Neuron (in vitro differentiated cells): ENCODE results near the gene SYCE1L.
A peak's percentile ranks its signal among the peaks of the same experiment; 100 is the strongest.
"Not testable (repeated sequence)": the region's sequence is repeated elsewhere in the genome, so short reads cannot be mapped to it uniquely, and the experiment has no call there.

ENCODE experiments used
- H2AFZ ChIP-seq: one replicate; pipeline ENCODE4 v1.6.1; 2013; ENCODE audit warnings: low read depth, mild to moderate bottlenecking, inconsistent platforms, low read length, moderate library complexity
- H3K27me3 ChIP-seq: one replicate; pipeline ENCODE4 v1.6.1; 2013; ENCODE audit warnings: low read length; ENCODE audit not compliant: insufficient read depth
- H3K36me3 ChIP-seq: one replicate; pipeline ENCODE4 v1.6.1; 2013; ENCODE audit warnings: low read length; ENCODE audit not compliant: insufficient read depth
- H3K4me1 ChIP-seq: one replicate; pipeline ENCODE4 v1.6.1; 2013; ENCODE audit warnings: low read length; ENCODE audit not compliant: insufficient read depth
- H3K4me3 ChIP-seq: 2 replicates; pipeline ENCODE4 v1.5.1; 2013; ENCODE audit warnings: mild to moderate bottlenecking, low read length, moderate library complexity
- H3K9me3 ChIP-seq: one replicate; pipeline ENCODE4 v1.6.1; 2013; ENCODE audit warnings: low read length

SYCE1L gene

GRCh38 chr16:77199211-77199610, at the start of gene SYCE1L:
Gene SYCE1L (plus strand): TSS chr16:77199408. CDS start chr16:77199452, 44 bp downstream.
- H3K36me3 ChIP-seq = peaks cover 48% of the 10 kb centered on the region
- no peak within 1 kb of the TSS for H3K4me3 ChIP-seq
- no peaks in the 10 kb centered on the region for H3K9me3 ChIP-seq
- no peaks in the 10 kb centered on the region for H3K27me3 ChIP-seq
- H3K4me1 ChIP-seq = no peaks in the 10 kb centered on the region
- H2AFZ ChIP-seq = no peak within 1 kb of the TSS

- Histone ChIP-seq H3K4me3 (no peak overlapping the region), H2AFZ (no peak overlapping the region), H3K4me1 (no peaks in the 10 kb centered on the region), H3K9me3 (no peaks in the 10 kb centered on the region), H3K27me3 (no peaks in the 10 kb centered on the region), H3K36me3 (no peaks in the 10 kb centered on the region)
Measured at GRCh38 chr16:77157346-77158058, 41.7 kb upstream of the SYCE1L start.

GRCh38 chr16:77158293-77158692, 40.9 kb upstream of the SYCE1L start:
- no peaks in the 10 kb centered on the region for H3K9me3 ChIP-seq
- no peak overlapping the region for H3K4me3 ChIP-seq
- H3K4me1 ChIP-seq = no peaks in the 10 kb centered on the region
- no peak overlapping the region for H2AFZ ChIP-seq
- H3K27me3 ChIP-seq = no peaks in the 10 kb centered on the region
- H3K36me3 ChIP-seq = no peaks in the 10 kb centered on the region

- H3K27me3 ChIP-seq = no peaks in the 10 kb centered on the region
- no peaks in the 10 kb centered on the region for H3K4me1 ChIP-seq
- H3K9me3 ChIP-seq = no peaks in the 10 kb centered on the region
- no peak overlapping the region for H3K4me3 ChIP-seq
- no peak overlapping the region for H2AFZ ChIP-seq
- no peaks in the 10 kb centered on the region for H3K36me3 ChIP-seq
Measured at GRCh38 chr16:77165006-77165405, 34.2 kb upstream of the SYCE1L start.

- H3K27me3 ChIP-seq, H2AFZ ChIP-seq, H3K4me1 ChIP-seq, H3K9me3 ChIP-seq, H3K4me3 ChIP-seq, H3K36me3 ChIP-seq: not testable (repeated sequence)
Measured at GRCh38 chr16:77165536-77166236, 33.5 kb upstream of the SYCE1L start.

GRCh38 chr16:77166726-77167125, 32.5 kb upstream of the SYCE1L start:
- no peaks in the 10 kb centered on the region for H3K36me3 ChIP-seq
- H3K4me1 ChIP-seq = no peaks in the 10 kb centered on the region
- H2AFZ ChIP-seq = no peak overlapping the region
- H3K9me3 ChIP-seq = no peaks in the 10 kb centered on the region
- no peak overlapping the region for H3K4me3 ChIP-seq
- no peaks in the 10 kb centered on the region for H3K27me3 ChIP-seq

GRCh38 chr16:77168901-77169300, 30.3 kb upstream of the SYCE1L start:
- H2AFZ ChIP-seq = no peak overlapping the region
- H3K9me3 ChIP-seq = no peaks in the 10 kb centered on the region
- H3K4me3 ChIP-seq = no peak overlapping the region
- H3K36me3 ChIP-seq = no peaks in the 10 kb centered on the region
- no peaks in the 10 kb centered on the region for H3K27me3 ChIP-seq
- H3K4me1 ChIP-seq = no peaks in the 10 kb centered on the region

- Histone ChIP-seq H3K9me3 (no peaks in the 10 kb centered on the region), H3K27me3 (no peaks in the 10 kb centered on the region), H3K4me3 (no peak overlapping the region), H3K36me3 (no peaks in the 10 kb centered on the region), H2AFZ (no peak overlapping the region), H3K4me1 (no peaks in the 10 kb centered on the region)
Measured at GRCh38 chr16:77169650-77170236, 29.5 kb upstream of the SYCE1L start.

- H3K27me3 ChIP-seq = no peaks in the 10 kb centered on the region
Measured at GRCh38 chr16:77170805-77171204, 28.4 kb upstream of the SYCE1L start.

GRCh38 chr16:77171745-77172635, 27.2 kb upstream of the SYCE1L start:
- Histone ChIP-seq H3K4me1 (no peaks in the 10 kb centered on the region), H2AFZ (no peak overlapping the region), H3K9me3 (no peaks in the 10 kb centered on the region), H3K4me3 (no peak overlapping the region), H3K27me3 (no peaks in the 10 kb centered on the region), H3K36me3 (no peaks in the 10 kb centered on the region)

More at GRCh38 chr16:77170805-77171204, 28.4 kb upstream of the SYCE1L start:
- Histone ChIP-seq H3K36me3 (no peaks in the 10 kb centered on the region), H3K4me3 (no peak overlapping the region), H2AFZ (peak overlapping the region; percentile 55), H3K9me3 (no peaks in the 10 kb centered on the region), H3K4me1 (no peaks in the 10 kb centered on the region)

GRCh38 chr16:77172951-77173350, 26.3 kb upstream of the SYCE1L start:
- Histone ChIP-seq H3K4me3 (no peak overlapping the region), H3K27me3 (no peaks in the 10 kb centered on the region), H3K36me3 (no peaks in the 10 kb centered on the region), H2AFZ (no peak overlapping the region), H3K9me3 (no peaks in the 10 kb centered on the region), H3K4me1 (no peaks in the 10 kb centered on the region)

GRCh38 chr16:77183137-77183536, 16.1 kb upstream of the SYCE1L start:
- Histone ChIP-seq H3K36me3 (no peaks in the 10 kb centered on the region), H3K27me3 (peaks cover 3% of the 10 kb centered on the region), H3K9me3 (no peaks in the 10 kb centered on the region), H2AFZ (no peak overlapping the region), H3K4me3 (no peak overlapping the region), H3K4me1 (no peaks in the 10 kb centered on the region)

- H3K4me3 ChIP-seq, H3K27me3 ChIP-seq, H2AFZ ChIP-seq, H3K9me3 ChIP-seq, H3K4me1 ChIP-seq, H3K36me3 ChIP-seq: not testable (repeated sequence)
Measured at GRCh38 chr16:77186298-77186697, 12.9 kb upstream of the SYCE1L start.
